Measurements from ENCODE around the gene GABRG3.

The GABRG3 gene

GRCh38 chr15:27480642-27481041 is 509.7 kb downstream of the GABRG3 start:
- DNase-seq: no peak

DNA sequence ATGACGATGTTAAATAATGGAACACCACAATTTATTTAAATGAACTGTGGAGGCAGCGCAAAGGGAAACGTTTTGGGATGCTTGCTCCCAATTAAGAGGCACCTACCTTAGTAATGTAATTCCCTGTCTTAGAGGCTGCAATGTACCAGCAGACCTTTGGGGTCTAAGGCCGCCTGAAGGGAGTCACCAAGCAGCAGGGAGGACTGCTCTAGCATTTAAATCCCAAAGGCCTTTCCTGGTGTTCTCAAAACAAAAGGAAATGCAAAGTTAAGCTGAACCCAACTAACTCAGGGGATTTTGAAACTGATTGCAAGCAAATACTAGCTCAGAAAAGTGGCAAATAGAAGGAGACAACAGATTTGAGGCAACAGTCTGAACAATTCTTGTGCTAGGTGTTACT is 510.8 kb downstream of the GABRG3 start:
- DNase-seq: no peak

DNA sequence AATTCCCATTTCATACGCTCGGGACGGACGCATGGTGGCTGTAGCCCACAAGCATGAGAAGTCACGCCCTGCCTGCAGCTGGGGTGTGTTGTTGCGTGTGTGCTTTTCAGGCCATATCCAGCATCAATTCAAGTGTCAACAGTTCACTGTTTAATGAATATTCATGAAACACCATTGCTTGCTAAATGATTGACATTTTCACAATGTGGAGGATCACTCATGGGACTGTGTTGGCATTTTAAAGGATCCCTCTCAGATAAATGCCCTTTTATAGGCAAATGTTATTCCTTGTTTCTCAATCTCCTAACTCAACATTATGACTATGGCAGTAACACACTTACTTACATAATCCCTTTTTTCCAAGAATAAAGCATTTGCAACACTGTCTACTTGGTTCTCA is 511.3 kb downstream of the GABRG3 start:
- DNase-seq: no peak

- DNase-seq: no peak
Measured at GRCh38 chr15:27483124-27483523, 512.1 kb downstream of the GABRG3 start.

DNA sequence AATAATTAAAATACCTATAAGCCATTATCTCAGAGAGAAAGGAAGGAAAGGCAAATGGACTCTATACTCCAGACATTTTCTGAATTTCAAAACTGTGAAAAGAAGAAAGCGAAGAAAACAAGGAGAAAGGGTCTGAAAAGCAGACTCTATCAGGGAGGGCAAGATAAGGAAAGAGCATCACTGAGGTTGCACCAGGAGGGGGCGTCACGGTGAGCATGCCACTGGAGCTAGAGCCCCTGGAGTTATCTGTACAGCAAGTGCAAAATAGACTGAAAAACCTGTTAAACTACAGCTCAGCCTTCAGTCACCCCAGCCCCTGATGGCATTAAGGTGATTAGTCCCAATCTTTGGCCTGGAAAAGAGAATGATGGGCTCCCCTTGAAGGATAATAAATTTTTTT is 514.3 kb downstream of the GABRG3 start:
- no peak for DNase-seq

GRCh38 chr15:27486051-27486450 is 515.1 kb downstream of the GABRG3 start:
- no peak for DNase-seq

DNA sequence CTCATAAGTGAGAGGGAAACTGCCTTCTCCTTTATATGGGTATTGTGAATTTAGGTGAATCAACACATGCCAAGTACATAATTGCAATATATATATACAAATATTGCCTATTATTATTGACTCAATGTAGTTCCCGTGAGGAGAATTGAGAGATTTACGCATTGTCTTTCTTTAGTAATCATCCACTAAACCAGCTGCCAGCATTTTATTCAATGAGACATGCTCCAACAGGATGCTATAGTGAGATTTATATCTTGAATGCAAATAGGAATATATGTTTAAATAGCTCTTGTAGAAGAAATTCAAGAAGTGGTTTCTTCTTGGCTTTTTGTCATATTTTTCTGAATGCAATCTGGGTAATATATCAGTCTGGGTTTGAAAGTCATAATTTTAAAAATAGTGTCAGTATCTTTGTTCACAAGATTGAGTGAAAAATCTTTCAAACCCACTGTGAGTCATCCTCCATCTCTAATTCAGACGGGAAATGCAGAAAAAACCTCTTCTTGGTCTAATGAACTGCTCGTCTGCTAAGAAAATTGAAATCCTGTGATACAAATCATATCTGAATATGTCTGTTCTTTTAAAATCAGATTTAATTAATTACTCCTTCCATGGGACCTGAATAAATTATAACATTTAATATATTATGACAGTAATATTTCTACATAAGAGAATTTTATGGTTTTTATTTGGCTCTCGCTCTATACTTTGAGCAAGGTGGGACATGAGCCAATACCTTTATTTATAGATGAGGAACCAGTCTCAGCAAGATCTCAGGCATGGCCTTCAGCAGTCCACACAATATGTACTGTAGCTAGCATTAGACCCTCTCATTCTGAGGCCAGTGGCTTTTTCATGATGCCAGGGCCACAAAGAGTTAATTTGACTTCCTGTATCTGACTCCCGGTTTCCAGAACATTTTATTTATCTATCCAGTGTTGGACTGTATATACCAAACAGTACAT is 516.0 kb downstream of the GABRG3 start:
- no peak for DNase-seq

- no peak for DNase-seq
Measured at GRCh38 chr15:27487846-27488245, 516.9 kb downstream of the GABRG3 start.

DNA sequence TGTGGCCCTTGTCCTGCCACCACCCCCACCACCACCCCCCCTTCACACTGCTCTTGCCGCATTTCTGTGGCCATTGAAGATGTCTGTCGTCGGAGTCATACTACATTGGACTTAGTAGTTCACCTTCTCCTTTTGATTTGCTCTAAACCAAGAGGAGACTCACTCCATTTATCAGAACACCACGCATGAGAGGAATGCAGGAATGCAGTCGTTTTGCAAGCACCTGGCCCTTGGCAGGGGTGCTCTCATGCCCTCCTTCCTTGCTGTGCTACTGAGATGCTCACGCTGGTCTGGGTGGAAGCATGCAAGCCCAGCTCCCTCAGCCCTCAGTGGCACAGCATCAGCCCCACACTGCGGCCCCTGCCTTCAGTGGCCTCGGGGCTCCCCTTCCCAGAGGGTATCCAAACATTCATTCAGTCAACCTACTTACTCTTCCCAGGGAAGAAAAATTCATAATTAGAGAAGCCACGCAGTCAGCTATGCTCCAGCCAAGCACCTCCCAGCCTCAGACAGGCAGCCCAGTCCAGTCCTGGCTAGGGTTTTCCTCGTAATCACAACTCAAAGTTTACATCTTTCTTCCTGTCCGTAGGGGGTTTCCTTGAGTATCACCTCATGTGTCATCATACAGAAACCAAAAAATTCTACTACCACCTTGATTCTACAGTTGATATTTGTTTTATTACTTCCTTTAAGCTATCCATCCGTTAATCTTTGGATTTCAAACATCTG is 520.0 kb downstream of the GABRG3 start:
- no peak for DNase-seq

- no peak for DNase-seq
Measured at GRCh38 chr15:27491666-27492621, 521.0 kb downstream of the GABRG3 start.

GRCh38 chr15:27495963-27496459 is 525.0 kb downstream of the GABRG3 start:
- no peak for DNase-seq

- no peak for DNase-seq
Measured at GRCh38 chr15:27498700-27499099, 527.7 kb downstream of the GABRG3 start.

DNA sequence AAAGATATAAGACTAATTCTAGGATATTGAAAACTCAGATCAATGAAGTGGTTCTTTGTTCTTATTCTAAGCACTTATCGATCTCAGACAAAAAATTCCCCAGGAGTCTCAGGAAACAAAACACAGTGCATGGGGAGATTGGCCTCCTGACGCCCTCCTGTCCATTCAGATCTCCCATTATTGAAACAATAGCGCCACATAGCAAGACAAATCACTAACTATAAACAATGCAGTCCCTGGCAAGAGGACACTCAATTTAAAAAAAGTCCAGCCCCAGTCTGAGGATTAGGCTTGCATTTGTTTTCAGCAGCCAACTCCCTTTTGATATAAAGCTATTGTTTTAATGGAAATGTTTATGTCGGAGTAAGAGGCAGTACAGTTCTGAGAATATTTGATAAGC is 528.2 kb downstream of the GABRG3 start:
- DNase-seq: no peak

- DNase-seq: no peak
Measured at GRCh38 chr15:27499719-27500118, 528.7 kb downstream of the GABRG3 start.

GRCh38 chr15:27500206-27500605 is 529.2 kb downstream of the GABRG3 start:
- no peak for DNase-seq

- no peak for DNase-seq
Measured at GRCh38 chr15:27506752-27507151, 535.8 kb downstream of the GABRG3 start.

GRCh38 chr15:27509014-27509413 is 538.0 kb downstream of the GABRG3 start:
- DNase-seq: no peak

GRCh38 chr15:27512281-27513001 is 541.5 kb downstream of the GABRG3 start:
- DNase-seq: no peak

GRCh38 chr15:27514526-27514925 is 543.5 kb downstream of the GABRG3 start:
- no peak for DNase-seq

GRCh38 chr15:27527490-27528067 is 556.6 kb downstream of the GABRG3 start:
- DNase-seq: no peak

DNA sequence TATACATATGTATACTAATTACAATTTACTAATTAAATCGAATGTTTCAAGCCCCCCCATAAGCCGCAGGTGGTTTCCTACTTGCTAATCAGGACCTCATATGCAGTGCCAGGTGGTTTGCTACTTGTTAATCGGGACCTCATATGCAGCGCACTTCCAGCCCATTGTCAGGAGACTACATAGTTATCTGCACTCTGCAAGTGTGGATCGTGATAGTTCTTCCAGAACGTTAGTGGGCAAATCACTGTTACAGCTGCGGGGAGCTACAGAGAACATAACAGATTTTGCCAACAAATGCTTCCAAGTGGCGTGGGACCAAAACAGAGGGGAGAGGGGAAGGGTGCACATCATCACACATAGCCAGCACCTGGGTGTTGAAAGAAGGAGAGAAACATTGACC is 558.4 kb downstream of the GABRG3 start:
- DNase-seq: no peak

DNA sequence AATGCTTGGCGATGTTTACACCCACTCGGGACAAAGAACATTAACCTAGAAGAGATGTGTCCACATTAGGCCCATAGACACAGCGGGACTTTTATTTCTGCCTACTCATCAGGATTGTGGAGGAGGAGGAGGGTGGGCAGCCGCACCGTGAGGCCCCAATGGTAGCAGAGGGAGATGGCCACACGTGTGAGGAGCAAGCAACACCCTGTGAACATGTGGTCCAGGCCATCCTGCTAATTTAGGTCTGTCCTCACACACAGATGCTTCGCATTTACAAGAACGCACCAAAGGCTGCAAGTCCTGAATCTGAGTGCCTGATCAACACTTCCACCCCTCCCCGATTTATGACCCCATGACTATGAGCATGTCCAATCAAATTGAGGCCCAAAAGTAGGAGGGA is 560.0 kb downstream of the GABRG3 start:
- no peak for DNase-seq
